NCI-H526 (cell line): ENCODE data around the gene CEP350.
A peak's percentile ranks its signal among the peaks of the same experiment; 100 is the strongest.

Experiments used
- DNase-seq, 2 experiments: peaks; one replicate each; lab custom pipeline; 2025; lab: John Stamatoyannopoulos, UW

CEP350 gene

GRCh38 chr1:179954493-179955286, at the start of gene CEP350:
Gene CEP350 (plus strand): TSS chr1:179954810. CDS start chr1:179986182, 31,372 bp downstream.
- peak; percentile 100 for DNase-seq

DNA sequence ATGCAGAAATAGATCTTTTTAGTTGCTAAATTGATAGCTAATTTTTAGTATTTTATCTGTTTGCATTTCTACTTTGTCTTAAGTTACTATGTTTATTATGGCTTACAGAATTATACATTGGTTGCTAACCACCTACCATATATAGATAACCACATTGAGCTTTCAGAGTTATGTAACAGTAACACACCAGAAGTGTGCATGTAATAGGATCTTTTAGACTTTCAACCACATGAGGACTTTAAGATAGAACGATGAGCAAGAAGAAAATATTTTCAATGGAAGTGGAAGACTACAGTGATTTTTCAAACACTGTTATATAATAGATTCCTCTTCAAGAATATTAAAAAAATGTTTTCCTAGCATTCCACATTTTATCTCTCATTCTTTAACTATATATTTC, 43.7 kb upstream of the CEP350 start:
- no peak for DNase-seq

- no peak for DNase-seq
These were observed 42.8 kb upstream of the CEP350 start for GRCh38 chr1:179911812-179912211.

GRCh38 chr1:179917601-179918429, 36.8 kb upstream of the CEP350 start:
- DNase-seq: no peak

DNA sequence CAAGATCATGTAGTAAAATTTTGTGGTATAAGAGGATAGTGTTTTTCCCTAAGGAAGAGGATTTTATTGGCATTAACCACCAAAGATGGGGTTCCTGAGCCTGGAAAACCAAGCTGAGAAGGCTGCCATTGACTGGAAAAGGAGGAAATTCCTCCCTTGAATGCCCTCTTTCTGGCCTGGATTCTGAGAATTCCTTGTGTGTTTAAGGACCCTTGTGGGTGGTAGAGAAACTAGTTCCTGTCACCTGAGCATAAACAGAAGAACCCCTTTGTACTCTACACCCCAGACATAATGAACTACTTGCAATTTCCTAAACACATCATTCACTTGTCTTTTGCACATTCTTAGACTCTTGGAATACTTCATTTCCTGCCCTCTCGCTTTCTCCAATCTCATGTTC, 33.1 kb upstream of the CEP350 start:
- no peak for DNase-seq

GRCh38 chr1:179921981-179922872, 32.4 kb upstream of the CEP350 start:
- DNase-seq: no peak

- no peak for DNase-seq
These were observed 31.6 kb upstream of the CEP350 start for GRCh38 chr1:179923029-179923428.

GRCh38 chr1:179924268-179924667, 30.3 kb upstream of the CEP350 start:
- DNase-seq: no peak

DNA sequence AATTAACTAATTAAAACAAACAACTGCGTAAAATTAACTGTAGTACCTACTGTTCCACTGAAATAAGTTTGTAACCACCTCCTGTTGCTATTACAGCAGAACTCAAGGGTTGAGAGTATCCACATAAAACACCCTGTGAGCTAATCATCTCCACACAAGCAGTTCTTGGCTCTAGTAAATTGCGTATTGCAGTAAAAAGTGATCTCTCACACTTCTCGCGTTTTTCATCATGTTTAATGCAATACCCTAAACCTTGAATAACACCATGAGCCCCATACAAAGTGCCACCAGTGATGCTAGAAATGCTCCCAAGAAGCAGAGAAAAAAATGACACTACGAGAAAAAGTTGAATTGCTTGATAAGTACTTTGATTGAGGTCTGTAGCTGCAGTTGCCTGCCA, 29.3 kb upstream of the CEP350 start:
- DNase-seq: no peak

DNA sequence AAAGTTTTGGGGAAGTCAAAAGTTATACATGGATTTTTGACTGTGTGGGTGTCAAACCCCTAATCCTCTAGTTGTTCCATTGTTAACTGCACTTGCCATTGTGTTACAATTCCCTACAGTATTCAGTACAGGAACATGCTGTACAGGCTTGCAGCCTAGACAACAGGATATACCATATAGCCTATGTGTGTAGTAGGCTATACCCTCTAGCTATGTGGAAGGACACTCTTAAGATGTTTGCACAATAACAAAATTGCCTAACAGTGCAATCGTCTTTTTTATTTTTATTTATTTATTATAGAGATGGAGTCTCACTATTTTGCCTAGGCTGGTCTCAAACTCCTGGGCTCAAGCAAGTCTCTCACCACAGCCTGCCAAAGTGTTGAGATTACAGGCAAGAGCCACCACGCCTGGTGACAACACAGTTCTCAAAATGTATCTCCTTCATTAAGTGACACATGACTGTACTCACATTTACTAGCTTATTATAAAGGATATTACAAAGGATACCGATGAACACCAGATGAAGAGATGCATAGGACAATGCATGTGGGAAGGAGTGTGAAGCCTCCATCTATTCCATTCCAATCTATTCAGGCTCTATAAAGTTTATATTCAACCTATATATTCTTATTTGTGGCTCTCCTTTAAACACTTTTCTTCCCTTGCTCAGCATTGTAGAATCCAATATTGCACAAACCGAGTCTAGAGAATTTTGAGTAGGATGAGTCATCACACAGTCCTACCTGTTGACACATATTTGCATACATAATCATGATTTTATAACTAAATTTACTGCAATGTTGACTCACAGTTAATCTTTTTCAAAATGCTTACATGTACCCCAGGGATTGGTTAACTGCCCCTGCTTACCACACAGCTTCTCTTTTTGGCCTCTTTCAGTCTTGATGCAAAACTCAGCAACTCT, 28.4 kb upstream of the CEP350 start:
- DNase-seq: peak in 1 of 2 experiments; percentile 21

DNA sequence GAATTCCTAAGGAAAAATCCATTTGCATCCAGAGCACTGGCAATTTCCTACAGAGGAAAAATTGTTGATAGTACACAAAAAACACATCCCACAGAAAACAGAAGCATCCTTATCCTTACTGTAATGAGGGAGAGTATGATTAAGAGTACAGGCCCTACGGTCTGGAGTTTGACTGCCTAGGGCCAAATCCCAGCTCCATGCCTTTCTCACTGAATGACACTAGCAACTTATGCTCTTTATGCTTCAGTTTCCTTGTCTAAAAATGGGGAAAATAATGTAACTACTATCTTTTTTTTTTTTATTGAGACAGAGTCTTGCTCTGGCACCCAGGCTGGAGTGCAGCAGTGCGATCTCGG, 27.8 kb upstream of the CEP350 start:
- DNase-seq: no peak

DNA sequence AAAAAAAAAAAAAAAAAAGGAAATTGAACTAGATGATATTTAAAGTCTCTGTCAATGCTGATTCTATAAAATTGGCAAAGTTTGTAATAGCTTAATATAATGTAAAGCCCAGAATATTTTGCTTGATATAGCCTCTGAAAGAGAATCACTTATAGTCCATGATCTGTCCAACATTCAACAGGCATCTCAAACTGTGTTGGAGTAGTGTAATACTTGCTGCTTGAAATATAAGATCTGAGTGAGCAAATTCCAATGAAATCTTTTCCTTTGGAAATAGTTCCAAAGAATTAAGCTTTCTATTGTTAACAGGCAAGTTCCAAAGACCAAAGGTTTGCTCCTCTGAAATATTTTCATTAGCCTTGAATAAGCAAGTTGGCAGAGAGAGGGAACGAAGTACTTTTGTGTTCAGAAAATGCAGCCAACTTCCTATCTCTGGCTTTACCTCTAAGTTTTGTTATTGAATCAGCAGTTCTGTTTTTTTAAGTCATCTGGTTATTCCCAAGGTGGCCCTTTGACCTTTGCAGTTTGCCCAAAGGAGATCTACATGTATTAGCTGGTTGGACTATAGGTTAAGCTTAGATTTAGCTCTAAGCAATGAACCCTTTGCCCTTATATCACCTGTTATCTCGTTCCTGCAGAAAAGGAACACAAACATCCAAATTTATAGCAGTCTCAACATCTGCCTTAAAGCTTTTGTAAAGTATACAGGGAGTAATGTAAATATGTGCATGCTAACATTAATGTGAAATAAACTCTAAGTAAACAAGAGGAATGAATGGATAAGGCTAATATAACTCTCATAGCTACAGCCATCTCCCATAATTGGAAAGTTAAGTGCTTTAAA, 24.4 kb upstream of the CEP350 start:
- no peak for DNase-seq

- DNase-seq: no peak
These were observed 23.7 kb upstream of the CEP350 start for GRCh38 chr1:179930867-179931266.

DNA sequence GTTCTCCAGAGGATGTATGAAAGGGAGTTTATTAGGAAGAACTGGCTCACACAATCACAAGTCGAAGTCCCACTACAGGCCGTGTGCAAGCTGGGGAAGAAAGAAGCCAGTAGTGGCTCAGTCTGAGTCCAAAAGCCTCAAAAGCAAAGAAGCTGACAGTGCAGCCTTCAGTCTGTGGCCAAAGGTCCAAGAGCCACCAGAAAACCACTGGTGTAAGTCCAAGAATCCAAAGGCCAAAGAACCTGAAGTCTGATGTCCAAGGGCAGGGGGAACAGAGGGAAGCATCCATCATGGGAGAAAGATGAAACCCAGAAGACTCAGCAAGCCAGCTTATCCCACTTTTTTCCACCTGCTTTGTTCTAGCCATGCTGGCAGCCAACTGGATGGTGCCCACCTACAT, 21.4 kb upstream of the CEP350 start:
- no peak for DNase-seq

DNA sequence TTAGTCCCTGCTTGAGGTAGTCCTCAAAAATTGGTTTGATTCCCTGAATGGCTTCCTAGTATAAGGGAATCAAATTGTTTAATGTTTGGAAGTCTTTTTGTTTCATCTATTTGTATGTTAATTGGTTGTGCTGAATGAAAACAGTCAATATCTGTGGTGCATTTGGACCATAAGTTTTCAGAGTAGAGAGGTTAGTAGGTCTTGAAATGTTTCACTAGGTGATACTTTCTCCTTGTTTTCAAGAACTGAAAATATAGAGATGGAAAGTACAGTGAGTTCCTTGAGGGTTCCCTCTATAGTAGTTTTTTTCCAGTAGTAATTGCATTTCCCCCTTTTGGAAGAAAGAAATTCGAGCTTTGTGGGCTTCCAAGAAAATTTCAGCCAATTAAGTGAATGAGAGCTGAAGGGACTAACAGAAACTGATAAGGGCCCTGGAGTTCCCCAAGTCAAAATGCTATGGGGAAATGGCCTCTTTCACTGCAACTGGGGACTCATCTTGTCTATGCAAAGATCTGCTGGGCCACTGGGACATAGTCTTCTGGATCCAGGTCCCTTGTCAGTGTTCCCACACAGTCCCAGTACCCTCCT, 18.6 kb upstream of the CEP350 start:
- DNase-seq: no peak

GRCh38 chr1:179937668-179938254, 16.8 kb upstream of the CEP350 start:
- no peak for DNase-seq

- no peak for DNase-seq
These were observed 15.9 kb upstream of the CEP350 start for GRCh38 chr1:179938752-179939151.

- no peak for DNase-seq
These were observed 14.7 kb upstream of the CEP350 start for GRCh38 chr1:179939941-179940340.

GRCh38 chr1:179941454-179941853, 13.2 kb upstream of the CEP350 start:
- DNase-seq: no peak
